ENCODE data around the gene CCDC85C.

CCDC85C gene

DNA sequence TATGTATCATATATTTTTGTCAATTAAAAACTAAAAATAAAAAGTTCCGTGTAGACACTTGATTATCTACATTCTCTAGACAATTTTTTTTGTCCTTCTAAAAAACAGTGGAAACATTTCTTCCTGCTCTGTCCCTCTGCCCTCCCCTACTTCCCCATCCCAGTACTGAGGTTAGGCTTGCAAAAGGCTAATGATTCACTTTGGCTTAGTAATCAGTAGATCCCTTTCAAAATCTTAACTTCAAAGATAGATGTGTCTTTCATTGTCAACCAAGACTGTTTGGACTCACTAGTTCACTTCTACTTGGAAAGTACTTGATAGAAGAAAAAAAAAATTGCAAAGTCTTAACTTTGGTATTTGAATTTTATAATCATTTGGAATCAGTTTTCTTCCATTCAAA is 127.1 kb downstream of the CCDC85C start:
- DNase-seq (ENCODE audit: low read depth in 3 of 3): no peak

DNA sequence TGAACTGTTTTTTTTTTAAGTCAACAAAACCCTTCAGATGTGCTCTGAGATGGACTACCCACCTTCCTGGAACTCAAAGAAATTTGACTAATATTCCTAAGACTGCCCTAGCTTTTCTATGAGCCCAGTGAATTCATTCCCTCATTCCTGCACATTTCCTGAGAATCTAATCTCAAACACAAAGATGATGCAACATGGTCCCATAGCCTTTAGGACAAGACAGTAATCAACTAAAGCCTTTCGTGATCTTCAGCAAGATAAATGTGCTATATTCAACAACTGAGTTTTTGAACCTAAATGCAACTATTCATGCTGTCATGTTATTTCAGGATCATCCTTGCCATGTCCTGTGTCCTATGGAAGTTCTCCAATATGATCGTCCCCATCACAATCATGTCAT is 128.3 kb downstream of the CCDC85C start:
- DNase-seq (ENCODE audit: low read depth in 3 of 3): no peak

GRCh38 chr14:99475179-99475578 is 128.8 kb downstream of the CCDC85C start:
- no peak for DNase-seq (ENCODE audit: low read depth in 3 of 3)

GRCh38 chr14:99473458-99473857 is 130.5 kb downstream of the CCDC85C start:
- no peak for DNase-seq (ENCODE audit: low read depth in 3 of 3)

GRCh38 chr14:99472937-99473336 is 131.1 kb downstream of the CCDC85C start:
- no peak for DNase-seq (ENCODE audit: low read depth in 3 of 3)

DNA sequence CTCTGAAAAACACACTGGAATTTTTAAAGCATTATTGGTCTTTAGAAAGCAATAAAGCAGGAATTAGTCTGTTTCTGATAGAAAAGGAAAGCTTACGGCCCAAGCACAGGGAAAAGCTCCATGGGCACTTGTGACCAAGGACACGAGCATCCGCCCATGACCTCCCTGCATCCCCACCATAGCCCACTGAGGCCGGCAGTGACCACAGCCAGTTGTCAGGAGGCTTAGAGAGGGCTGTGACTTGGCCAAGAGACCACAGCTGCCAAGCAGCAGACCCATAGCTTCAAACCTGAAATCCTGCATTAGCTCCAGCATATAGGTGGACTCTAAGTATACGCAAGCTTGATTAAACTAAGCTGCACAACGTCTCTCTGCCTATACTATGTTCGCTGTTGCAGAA is 132.3 kb downstream of the CCDC85C start:
- no peak for DNase-seq (ENCODE audit: low read depth in 3 of 3)

- no peak for DNase-seq (ENCODE audit: low read depth in 3 of 3)
These were observed 135.0 kb downstream of the CCDC85C start for GRCh38 chr14:99468836-99469592.

DNA sequence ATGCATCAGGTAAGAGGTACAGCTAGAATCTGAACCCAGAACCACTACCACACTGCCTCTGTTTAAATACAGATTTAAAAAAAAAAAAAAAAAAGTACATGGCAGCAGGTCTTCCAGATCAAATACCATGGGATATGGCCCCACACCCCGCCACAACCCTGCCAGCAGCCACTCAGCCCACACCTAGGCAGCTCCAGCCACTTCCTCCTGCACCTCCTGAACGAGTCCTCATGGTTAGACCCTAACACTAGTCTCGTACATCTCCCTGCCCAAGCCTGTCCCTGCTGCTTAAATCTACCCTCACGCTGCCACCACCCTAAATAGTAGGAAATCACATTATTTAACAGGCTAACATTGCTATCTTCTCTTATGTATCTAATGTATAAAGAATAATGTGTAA is 135.9 kb downstream of the CCDC85C start:
- no peak for DNase-seq (ENCODE audit: low read depth in 3 of 3)

DNA sequence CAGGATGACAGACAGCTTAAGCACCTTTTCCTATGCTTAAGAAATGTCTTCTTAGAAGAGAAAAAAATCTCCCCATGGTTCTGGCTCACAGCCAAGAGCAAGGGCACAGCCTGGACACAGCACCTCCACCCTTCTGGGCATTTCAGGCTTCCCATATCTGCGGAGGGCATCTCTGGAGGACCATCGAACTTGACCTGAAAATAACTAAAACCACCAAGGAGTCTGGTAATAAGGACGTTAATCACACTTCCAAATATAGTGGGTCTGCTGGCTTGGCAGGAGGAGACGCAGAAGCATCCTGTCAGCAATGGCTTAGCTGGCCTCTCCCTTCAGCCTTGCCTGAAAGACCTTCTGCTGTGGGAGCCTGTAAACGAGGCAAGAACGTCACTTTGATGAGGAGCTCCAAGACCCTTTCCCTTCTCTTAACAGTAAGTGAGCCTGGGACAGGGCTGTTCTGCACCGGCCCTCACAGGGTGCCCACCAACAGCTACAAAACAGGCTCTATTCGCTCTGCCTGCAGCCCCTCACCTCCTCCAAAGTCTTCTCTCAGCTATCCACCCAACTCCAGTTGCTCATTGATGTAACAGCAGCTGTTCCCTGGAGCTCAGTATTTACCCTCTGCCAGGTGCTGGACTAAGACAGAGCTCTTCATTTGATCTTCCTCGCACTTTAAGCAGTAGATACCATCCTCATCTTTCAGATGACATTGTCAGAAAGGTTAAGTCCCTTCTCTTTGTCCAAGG is 136.5 kb downstream of the CCDC85C start:
- no peak for DNase-seq (ENCODE audit: low read depth in 3 of 3)

GRCh38 chr14:99466758-99467157 is 137.2 kb downstream of the CCDC85C start:
- no peak for DNase-seq (ENCODE audit: low read depth in 3 of 3)

GRCh38 chr14:99465288-99465687 is 138.7 kb downstream of the CCDC85C start:
- no peak for DNase-seq (ENCODE audit: low read depth in 3 of 3)

GRCh38 chr14:99463974-99464373 is 140.0 kb downstream of the CCDC85C start:
- no peak for DNase-seq (ENCODE audit: low read depth in 3 of 3)

DNA sequence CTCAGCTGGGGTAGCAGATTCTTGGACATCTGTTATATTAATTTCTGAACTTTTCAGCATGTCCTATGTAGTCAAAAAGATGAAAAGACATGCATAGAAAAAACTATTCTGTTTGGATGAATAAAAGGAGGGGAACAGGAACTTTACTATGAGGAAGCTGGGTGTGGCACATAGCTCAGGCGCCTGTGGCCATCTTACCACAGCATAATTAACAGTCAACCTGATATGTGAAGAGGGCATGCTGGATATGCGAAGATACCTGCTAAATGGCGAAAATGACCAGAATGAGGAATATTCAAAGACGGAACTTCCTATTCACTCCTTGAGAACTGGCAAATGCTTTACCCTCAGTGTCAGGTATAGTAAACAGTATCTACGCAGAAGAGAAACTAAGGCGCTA is 141.8 kb downstream of the CCDC85C start:
- DNase-seq (ENCODE audit: low read depth in 3 of 3): no peak

GRCh38 chr14:99461411-99462085 is 142.5 kb downstream of the CCDC85C start:
- no peak for DNase-seq (ENCODE audit: low read depth in 3 of 3)

GRCh38 chr14:99460793-99461192 is 143.2 kb downstream of the CCDC85C start:
- DNase-seq (ENCODE audit: low read depth in 3 of 3): no peak

DNA sequence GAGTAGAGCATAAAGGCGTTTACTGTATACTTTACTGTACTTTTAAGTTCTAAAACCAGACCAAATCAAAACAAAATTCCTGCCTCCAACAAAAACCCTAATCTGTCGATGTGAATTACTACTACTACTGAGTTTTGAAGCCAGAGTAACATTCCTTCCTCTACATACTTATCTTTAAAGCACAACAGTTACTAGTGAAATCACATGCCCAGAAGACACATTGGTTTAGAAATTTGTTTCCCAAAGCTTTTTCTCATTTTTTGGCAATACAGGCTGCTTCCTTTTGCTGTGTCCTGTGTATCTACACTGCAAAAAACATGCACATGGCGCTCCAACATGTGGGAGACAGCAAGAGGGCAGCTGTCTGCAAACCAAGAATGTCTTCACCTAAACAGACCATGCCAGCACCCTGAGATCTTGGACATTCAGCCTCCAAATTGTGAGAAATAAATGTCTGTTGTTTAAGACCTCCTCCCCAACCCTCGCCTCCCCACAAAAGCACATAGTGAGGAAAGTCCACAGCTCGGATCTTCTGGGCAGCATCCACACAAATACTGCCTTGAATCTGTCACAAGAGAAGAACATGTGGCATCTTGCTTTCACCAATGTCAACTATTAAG is 144.4 kb downstream of the CCDC85C start:
- DNase-seq (ENCODE audit: low read depth in 3 of 3): no peak

DNA sequence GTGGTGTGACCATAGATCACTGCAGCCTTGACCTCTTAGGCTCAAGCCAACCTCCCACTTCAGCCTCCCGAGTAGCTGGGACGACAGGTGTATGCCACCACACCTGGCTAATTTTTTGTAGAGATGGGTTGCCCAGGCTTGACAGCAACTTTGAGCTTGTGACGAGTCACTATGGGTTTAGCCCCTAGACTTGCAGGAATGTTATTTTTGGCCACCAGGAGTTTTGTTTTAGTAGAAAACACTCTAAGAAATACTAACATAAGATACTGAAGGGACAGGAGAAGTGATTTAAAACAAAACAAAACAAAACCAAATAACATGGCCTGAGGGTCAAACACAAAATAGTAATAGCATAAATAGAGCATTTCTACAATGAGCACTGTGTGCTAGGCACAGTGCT is 149.8 kb downstream of the CCDC85C start:
- no peak for DNase-seq (ENCODE audit: low read depth in 3 of 3)

DNA sequence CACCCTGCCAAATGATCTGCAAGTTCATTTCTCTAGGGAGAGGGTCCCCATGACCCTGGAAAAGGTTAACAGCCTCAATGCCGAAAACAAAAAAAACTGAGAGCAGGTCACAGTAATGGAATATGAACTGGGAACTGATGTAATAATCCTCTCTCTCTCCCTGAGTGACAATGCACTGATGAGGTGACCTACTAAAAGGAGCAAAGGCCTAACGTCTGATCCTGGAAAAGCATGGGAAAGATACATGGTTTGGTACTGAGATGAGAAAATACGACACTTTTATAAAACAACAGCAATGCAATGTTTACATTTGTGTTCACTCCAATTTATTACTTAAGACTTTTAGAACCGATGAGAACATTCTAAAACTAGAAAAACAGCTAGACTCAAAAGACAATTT is 151.0 kb downstream of the CCDC85C start:
- DNase-seq (ENCODE audit: low read depth in 3 of 3): no peak

DNA sequence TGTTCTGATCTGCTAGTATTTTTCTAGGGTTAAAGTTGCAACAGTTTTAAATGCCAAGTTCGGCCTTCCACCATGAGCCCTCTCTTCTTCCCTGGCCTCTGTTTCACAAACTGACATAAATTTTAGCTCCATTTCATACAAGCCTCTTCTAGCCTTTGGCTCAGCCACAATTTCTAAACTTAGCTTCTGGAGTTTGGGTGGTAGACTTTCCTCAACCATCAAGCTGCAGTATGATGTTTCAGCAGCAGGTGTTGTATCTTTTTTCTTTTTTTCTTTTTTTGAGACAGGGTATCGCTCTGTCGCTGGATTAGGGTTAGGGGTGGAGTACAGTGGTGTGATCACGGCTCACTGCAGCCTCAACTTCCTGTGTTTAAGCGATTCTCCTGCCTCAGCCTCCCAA is 152.8 kb downstream of the CCDC85C start:
- no peak for DNase-seq (ENCODE audit: low read depth in 3 of 3)

DNA sequence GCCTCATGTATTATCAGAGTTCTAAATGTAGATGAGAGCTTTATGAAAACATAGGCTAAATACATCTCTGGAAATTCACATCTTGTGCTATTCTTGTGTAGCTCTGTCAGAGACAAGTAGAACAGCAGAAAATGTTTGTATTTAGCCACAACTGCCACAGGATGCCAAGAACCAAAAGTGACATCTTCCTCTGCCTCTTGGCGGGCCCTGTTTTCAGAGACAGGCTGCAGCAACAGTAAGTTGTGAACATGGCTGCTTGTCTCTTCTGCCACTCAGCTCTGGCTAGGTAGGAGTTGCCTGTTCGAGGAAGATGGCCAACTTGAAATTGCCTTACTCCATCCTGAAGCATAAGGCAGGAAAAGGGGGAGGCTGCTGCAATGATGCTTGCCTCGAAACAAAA is 153.7 kb downstream of the CCDC85C start:
- no peak for DNase-seq (ENCODE audit: low read depth in 3 of 3)

Data from stimulated activated CD4-positive, alpha-beta T cell treated with anti-CD3 and anti-CD28 coated beads, TNF-alpha, amount 100 ng/mL, for 24 hours (primary cell).